NCI-H146 treated with DMSO at 0.1 percent for 48 hours (cell line): Measurements from ENCODE around the gene CGB5.
"Not testable (repeated sequence)": the region's sequence is repeated elsewhere in the genome, so short reads cannot be mapped to it uniquely, and the experiment has no call there.

Experiments used
- DNase-seq: peaks from one replicate; lab custom pipeline; 2025; ENCODE audit not compliant: unreplicated experiment; lab: John Stamatoyannopoulos, UW

The CGB5 gene

DNA sequence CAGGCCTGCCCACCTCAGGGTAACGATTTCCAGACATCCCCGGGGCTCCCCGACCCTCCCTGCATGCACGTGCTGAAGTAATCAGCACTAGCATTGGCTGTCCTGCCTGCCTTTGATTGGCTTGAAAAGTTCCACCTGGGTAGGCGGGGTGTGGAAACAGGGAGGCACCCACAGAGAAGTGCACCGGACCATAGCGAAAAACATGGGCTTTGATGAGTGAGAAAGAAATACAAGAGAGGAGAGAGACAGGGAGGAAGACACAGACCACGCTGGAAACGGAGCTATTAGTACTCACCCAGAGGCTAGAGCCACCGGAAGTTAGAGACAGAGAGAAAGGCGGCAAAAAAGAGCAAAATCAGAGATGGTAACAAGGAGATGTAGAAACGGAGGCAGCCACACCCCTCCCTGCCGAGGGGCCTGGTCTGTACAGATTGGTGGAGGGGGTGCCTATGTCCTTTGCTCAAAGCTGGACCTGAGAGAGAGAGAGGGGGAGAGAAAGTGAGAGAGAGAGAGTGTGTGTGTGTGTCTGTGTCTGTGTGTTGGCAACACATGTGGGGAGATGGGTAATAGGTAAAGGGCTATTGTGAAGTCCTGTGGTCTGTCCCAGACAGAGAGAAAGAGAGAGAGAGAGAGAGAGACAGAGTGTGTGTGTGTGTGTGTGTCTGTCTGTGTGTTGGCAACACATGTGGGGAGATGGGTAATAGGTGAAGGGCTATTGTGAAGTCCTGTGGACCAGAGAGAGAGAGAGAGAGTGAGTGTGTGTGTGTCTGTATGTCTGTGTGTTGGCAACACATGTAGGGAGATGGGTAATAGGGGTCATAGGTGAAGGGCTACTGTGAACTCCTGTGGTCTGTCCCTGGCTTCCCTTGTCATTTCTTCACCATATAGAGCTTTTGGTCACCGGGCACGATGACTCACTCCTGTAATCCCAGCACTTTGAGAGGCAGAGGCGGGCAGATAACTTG, 22.4 kb upstream of the CGB5 start:
- DNase-seq, result no peak

- DNase-seq, result no peak
These were observed 21.5 kb upstream of the CGB5 start for GRCh38 chr19:49022116-49022515.

DNA sequence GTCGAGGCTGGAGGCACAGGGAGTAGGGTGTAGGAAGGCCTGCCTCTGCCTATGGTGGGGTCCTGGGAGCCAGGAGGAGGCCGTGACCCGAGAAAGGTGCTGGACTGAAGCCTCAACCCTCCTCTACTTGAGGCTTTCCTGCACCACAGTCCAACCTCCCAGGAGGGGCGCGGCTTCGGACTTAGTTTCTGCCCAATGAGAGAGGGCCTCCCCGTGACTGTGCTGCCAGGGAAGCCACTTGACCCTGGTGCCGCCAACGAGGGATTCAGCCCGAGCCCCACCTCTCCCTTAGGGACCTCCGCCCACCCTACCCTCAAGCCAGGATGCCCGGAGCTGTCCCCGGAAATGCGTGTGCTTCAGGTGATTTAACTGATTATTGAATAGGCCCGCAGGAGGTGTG, 19.4 kb upstream of the CGB5 start, which contains the start of gene CGB3:
Gene CGB3 (minus strand): TSS at position 101 of the 400 bp plus-strand sequence. CDS start 362 bp downstream, outside the sequence.
- DNase-seq, result not testable (repeated sequence)

DNA sequence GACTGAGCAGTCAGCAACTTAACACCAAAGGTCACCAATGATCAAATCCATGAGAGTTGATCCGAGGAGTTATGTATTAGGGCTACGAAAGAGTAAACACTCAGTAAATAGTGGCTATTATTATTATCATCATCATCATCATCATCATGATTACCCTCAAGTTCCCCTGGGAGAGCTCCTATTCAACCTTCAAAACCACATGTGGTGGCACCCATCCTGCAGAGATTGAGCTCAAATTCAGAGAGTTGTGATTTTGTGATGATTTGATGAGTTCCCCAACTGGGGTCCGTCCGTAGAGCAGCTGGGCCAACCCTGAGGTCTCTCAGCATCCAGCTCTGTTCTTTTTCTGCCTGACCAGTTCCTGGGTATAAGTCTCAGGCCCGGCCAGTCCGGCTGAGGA, 18.6 kb upstream of the CGB5 start:
- DNase-seq, result not testable (repeated sequence)

GRCh38 chr19:49025599-49025998, 18.0 kb upstream of the CGB5 start:
- DNase-seq, result not testable (repeated sequence)

DNA sequence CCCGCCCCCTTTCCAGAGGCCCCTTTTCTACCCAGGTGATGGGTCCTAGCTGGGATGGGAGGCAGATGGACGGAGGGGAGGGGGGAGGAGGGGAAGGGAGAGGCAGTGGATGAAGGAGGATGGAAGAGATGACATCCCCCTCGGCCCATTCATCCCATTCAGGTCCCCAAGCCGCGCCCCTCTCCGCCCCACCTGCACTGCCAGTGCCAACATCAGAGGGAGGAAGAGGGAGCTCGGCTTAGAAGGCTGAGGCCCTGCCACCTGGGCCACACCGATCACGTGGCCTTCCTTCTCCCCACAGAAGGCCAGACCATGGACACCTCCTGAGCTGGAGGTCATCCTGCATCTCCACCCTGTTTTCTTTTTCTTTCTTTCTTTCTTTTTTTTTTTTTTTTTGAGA, 15.0 kb upstream of the CGB5 start:
- DNase-seq, result not testable (repeated sequence)

DNA sequence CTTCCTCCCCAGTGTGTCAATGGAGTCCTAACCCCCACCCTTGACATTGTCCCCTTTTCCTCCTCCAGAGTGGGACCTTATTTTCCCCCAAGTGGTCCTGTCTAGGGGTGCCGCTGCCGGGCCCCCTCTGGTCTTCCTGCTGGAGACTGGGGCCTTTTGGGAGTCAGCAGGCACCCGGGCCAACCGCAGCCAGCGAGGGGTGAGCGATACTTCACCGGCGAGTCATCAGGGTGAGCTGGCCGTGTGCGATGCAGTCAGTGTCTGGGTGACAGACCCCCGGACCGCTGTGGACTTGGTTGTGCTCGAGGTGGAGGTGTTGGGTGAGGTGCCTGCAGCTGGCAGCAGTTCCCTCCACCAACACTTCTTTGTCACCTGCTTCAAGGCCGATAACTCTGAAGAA, 13.9 kb upstream of the CGB5 start:
- DNase-seq, result not testable (repeated sequence)

GRCh38 chr19:49030323-49030722, 13.3 kb upstream of the CGB5 start:
- not testable (repeated sequence) for DNase-seq

DNA sequence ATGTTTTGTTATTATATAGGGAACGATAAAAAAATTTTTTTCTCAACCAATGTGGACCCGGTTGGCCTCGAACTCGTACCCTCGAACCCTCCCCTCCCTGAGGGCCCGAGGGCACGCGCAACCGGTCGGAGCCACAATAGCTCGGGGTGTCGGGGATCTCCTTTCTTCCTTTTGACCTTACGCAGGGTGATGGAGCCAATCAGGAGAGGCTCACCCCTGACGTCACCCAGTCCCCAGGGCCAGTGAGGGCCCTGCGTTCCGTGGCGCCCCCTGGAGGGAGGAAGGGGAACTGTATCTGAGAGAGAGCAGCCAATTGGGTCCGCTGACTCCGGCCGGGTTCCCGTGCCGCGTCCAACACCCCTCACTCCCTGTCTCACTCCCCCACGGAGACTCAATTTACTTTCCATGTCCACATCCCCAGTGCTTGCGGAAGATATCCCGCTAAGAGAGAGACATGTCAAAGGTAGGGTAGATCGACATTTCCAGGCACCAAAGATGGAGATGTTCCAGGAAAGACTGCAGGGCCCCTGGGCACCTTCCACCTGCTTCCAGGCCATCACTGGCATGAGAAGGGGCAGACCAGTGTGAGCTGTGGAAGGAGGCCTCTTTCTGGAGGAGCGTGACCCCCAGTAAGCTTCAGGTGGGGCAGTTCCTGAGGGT, 11.9 kb upstream of the CGB5 start, which contains the start of gene CGB2:
Gene CGB2 (plus strand): TSS at position 249 of the 660 bp plus-strand sequence. CDS start 206 bp downstream, at position 455.
- peak; percentile 45 for DNase-seq

- DNase-seq, result peak; percentile 31
These were observed 6.8 kb upstream of the CGB5 start, which contains the start of gene CGB1 for GRCh38 chr19:49036815-49037214. TSS of gene CGB1 (minus strand) at chr19:49036895. CDS start at chr19:49036711, 184 bp downstream.

- not testable (repeated sequence) for DNase-seq
These were observed 5.5 kb upstream of the CGB5 start for GRCh38 chr19:49038111-49038510.

- not testable (repeated sequence) for DNase-seq
These were observed 4.9 kb upstream of the CGB5 start for GRCh38 chr19:49038557-49039276.

- not testable (repeated sequence) for DNase-seq
These were observed 3.9 kb upstream of the CGB5 start for GRCh38 chr19:49039736-49040135.

GRCh38 chr19:49042177-49042576, 1.5 kb upstream of the CGB5 start:
- DNase-seq, result no peak

DNA sequence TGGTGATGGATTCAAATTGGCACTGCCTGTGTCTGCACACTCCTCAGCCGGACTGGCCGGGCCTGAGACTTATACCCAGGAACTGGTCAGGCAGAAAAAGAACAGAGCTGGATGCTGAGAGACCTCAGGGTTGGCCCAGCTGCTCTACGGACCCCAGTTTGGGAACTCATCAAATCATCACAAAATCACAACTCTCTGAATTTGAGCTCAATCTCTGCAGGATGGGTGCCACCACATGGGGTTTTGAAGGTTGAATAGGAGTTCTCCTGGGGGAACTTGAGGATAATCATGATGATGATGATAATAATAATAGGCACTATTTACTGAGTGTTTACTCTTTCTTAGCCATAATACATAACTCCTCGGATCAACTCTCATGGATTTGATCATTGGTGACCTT, 982 bp upstream of the CGB5 start:
- not testable (repeated sequence) for DNase-seq

- DNase-seq, result not testable (repeated sequence)
These were observed 5.4 kb downstream of the CGB5 start, which contains the start of gene CGB8 for GRCh38 chr19:49049011-49049410. TSS of gene CGB8 (minus strand) at chr19:49049111. CDS start at chr19:49048739, 372 bp downstream.

DNA sequence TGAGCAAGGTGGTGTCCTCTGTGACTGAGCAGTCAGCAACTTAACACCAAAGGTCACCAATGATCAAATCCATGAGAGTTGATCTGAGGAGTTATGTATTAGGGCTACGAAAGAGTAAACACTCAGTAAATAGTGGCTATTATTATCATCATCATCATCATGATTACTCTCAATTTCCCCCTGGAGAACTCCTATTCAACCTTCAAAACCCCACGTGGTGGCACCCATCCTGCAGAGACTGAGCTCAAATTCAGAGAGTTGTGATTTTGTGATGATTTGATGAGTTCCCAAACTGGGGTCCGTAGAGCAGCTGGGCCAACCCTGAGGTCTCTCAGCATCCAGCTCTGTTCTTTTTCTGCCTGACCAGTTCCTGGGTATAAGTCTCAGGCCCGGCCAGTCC, 6.2 kb downstream of the CGB5 start:
- DNase-seq, result not testable (repeated sequence)

DNA sequence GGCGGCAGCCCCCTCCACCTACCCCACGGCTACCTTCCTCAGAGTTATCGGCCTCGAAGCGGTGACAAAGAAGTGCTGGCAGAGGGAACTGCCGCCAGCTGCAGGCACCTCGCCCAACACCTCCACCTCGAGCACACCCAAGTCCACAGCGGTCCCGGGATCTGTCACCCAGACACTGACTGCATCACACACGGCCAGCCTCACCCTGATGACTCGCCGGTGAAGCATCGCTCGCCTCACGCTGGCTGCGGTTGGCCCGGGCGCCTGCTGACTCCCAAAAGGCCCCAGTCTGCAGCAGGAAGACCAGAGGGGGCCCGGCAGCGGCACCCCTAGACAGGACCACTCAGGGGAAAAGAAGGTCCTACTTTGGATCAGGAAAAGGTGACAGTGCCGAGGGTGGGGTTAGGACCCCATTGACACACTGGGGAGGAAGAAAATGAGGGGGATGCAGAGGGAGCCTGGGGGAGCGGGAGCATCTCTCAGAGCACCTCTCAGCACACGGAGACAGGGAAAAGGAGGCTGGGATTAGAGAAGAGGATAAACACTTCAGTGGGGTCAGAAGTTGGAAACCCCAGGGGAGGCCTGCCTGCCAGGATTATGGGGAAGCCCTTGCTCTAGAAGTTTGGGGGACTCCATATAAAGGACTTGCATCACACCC, 6.9 kb downstream of the CGB5 start:
- DNase-seq, result not testable (repeated sequence)

GRCh38 chr19:49056101-49056901, 12.7 kb downstream of the CGB5 start:
- DNase-seq, result peak; percentile 43
